ENCODE data around the gene HSPB6.

HSPB6 gene

GRCh38 chr19:35746087-35746462 is 10.8 kb downstream of the HSPB6 start:
- DNase-seq (ENCODE audit: low read depth), result no peak

DNA sequence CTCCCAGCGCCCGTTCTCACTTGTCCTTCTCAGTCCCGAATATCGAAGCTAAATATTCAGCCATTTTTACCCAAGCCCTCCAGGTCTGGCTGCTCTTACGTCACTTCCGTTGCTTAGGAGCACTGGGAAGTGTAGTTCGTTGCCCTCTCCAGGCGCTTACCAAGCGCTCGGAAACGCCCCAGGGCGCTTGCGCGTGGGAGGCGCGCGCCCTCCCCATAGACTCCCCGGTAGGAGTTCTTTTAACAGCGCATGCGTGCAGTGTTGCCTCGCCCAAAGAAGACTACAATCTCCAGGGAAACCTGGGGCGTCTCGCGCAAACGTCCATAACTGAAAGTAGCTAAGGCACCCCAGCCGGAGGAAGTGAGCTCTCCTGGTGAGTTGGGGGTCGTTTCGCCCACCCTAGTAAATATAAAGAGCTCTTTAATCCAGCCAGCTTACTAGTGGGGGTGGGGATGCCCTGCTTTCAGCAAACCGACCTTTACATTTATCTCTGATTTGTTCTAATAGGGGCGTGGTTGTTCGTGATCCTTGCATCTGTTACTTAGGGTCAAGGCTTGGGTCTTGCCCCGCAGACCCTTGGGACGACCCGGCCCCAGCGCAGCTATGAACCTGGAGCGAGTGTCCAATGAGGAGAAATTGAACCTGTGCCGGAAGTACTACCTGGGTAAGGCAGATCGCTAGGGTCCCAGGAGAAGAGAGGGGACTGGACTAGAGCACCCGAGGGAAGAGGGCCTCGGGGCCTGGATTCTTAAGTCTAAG is 11.3 kb downstream of the HSPB6 start, which contains the start of the genes PSENEN and U2AF1L4:
Gene PSENEN, plus strand, starts transcription at position 324 of the 759 bp plus-strand sequence. Its CDS starts 280 bp downstream, at position 604.
Gene U2AF1L4, minus strand, starts transcription at position 91 of the 759 bp plus-strand sequence. Its CDS starts 27 bp downstream, at position 64.
- DNase-seq (ENCODE audit: low read depth), result peak; percentile 99

- peak; percentile 96 for DNase-seq (ENCODE audit: low read depth)
These were observed 12.2 kb downstream of the HSPB6 start for GRCh38 chr19:35744430-35745327.

- no peak for DNase-seq (ENCODE audit: low read depth)
These were observed 13.0 kb downstream of the HSPB6 start for GRCh38 chr19:35743640-35744429.

DNA sequence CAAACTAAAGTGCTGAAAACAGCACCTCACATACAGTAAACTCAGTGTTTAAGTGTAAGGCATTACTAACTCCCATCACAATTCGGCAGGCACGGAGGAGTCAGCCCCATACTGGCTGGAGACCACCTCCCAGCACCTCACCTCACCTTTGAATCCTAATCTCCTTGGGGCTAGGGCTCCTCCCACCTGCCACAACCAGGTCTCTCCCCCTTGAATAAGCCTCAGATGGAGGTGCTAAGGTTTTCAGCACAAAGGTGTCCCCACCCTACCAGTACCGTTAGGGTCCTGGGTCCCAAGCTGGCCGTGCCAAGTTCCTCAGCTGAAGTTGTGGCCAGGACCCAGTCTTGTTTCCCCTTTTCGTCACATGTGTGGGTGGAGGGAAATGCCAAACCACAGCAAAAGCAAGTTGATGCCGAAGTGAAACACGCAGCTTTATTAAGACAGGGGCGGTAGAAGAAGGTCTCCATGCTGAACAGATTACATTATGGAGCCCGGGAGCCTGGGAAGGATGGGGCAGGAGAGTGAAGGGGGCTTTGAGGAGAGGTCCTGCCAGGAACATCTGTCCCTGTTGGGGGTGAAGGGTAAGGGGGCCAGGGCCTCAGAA is 14.6 kb downstream of the HSPB6 start, which contains the start of gene IGFLR1:
Gene IGFLR1, minus strand, starts transcription at position 332 of the 604 bp plus-strand sequence. CDS start 1,272 bp downstream, outside the sequence.
- DNase-seq (ENCODE audit: low read depth), result no peak

DNA sequence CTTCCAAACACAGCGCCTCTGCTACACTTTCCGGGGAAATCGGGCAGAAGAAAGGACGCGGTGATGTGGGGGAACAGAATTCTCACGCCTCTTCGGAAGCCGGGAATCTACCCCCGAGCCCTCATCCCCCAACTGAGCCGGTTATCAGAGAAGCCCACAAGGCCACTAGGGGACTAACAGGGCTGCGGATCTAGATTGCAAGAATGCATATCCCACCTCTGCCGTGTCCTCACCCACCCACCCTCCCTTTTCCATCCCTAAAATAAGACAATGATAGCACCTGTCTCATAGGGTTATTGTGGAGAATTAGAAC is 15.7 kb downstream of the HSPB6 start:
- DNase-seq (ENCODE audit: low read depth), result no peak

DNA sequence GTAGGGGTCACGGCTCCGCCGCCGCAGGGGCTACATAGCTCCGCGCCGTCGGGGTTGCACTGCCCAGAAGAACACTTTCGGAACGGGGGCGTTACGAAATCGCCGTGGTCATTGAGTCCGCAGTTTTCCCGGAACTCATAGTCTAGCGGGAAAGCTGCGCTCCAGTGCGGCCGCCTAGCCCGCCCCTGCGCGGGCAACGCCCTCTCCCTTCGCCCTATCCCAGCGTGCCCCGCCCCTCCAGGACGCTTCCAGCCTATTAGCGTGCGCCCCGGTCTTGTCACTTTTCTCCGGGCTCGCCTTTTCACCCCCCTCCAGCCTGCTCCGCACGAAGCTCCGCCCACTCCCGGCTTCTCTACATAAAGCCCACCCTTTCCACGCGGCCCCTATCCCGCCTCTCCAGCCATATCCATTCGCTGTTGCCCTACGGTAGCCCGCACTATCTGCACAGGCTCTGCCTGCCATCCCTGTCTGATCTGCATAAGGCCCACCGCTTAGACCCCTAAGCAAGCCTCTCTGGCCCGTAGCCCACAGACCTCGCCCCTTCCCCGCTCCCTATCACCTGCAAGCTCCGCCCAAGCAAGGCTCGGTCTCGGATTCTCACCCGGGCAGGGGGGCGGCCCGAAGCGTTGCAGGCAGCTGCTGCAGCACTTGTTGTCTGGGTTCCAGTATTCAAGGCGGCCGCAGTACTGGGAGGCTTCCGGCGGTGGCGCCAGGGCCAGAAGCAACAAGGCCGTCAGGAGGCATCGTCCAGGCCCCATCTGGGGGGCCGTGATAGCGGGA is 16.2 kb downstream of the HSPB6 start:
- DNase-seq (ENCODE audit: low read depth), result peak; percentile 95

- no peak for DNase-seq (ENCODE audit: low read depth)
These were observed 16.8 kb downstream of the HSPB6 start for GRCh38 chr19:35740108-35740422.

- no peak for DNase-seq (ENCODE audit: low read depth)
These were observed 17.3 kb downstream of the HSPB6 start for GRCh38 chr19:35739275-35740107.

GRCh38 chr19:35738887-35739229 is 18.0 kb downstream of the HSPB6 start:
- DNase-seq (ENCODE audit: low read depth), result no peak

GRCh38 chr19:35738021-35738886 is 18.6 kb downstream of the HSPB6 start:
- no peak for DNase-seq (ENCODE audit: low read depth)

DNA sequence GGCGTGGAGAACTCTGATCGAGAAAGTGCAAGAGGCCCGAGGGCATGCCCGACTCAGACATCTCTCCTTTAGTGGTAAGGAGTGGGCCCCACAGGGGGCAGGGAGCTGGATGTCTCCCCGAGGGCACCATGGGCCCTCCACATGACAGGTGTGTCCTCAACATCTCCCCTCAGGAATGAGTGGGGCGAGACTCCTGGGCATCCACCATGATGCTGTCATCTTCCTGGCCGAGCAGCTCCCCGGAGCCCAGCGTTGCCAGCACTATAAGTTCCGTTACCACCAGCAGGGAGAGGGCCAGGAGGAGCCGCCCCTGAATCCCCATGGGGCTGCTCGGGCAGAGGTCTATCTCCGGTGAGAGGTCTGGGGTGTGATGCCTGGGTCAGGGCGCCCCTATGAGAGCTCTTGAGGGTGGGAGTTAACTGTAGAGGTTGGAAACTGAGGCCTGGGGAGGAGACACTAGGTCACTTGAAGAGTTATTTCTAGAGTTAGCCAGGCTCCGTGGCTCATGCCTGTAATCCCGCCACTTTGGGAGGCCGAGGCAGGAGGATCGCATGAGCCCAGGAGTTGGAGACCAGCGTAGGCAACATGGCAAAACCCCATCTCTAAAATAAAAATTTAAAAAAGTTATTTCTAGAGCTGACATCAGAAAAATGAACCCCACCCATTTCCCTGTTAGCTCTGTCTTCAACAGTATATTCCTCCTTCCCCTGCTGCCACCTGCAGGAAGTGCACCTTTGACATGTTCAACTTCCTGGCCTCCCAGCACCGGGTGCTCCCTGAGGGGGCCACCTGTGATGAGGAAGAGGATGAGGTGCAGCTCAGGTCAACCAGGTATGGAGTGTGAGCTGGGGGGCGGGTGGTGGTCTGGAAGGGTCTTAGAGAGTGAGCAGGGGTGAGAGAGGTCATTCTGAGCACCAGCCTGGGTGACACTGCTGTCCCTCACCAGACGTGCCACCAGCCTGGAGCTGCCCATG is 19.6 kb downstream of the HSPB6 start:
- no peak for DNase-seq (ENCODE audit: low read depth)

DNA sequence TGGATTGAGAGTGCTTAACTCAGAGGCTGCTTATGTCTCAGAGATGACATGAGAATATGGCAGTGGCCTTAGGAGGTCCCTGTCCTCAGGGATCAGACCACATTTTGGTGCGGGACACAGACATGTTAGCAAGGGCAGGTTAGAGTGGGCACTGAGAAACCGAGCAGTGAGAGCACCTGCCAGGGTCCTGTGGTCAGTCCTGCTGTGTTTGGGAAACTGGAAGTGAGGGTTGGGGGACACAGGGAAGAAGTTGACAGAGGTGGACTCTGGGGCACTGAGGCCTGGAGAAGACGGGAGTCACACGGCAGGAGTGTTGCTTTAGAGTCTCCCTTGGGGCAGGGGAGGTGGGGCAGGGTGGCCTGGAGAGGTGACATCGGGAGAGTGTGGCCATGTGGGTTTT is 21.9 kb downstream of the HSPB6 start:
- no peak for DNase-seq (ENCODE audit: low read depth)

DNA sequence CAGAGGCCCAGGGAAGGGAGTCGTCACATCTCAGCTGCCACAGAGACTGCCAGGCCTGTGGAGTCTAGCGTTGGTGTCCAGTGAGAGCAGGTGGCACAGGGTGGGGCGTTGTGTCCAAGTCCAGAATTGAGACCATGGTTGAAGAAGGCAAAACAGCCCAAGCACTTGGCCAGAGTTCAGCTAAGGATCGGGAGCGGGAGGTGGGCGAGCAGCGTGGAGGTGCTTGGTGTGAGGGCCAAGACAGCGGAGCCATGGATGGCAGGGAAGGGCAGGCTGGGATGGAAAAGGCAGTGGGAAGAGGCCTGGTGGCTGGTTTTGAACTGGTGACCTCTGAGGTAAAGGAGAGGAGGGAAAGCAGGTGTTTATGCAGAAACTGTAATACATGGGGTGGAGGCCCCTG is 22.6 kb downstream of the HSPB6 start:
- no peak for DNase-seq (ENCODE audit: low read depth)

DNA sequence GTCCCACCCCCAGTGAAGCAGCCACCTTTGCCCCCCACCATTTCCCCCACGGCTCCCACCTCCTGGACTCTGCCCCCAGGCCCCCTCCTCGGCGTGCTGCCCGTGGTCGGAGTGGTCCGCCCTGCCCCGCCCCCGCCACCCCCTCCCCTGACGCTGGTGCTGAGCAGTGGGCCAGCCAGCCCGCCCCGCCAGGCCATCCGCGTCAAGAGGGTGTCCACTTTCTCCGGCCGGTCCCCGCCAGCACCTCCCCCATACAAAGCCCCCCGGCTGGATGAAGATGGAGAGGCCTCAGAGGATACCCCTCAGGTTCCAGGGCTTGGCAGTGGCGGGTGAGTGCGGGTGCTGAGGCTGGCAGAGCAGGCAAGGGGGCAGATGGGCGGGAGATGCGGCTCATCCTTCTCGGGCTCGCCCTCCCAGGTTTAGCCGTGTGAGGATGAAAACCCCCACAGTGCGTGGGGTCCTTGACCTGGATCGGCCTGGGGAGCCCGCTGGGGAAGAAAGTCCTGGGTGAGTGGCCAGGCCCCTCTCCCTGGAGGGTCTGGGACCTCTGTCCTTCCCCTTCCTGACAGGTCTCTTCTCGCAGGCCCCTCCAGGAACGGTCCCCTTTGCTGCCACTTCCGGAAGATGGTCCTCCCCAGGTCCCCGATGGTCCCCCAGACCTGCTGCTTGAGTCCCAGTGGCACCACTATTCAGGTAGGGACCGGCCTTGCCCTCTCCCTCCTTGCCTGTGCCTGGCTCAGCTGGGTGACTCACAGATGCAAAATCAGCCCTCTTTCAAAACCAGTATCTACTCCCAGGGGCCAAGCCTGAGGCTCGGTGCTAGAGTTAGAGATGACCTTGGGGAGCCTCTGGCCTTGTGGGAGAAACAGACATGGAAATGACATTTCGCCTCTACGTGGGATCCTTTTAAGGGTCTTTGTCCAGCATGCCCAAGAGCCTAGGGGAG is 23.4 kb downstream of the HSPB6 start:
- DNase-seq (ENCODE audit: low read depth), result no peak

DNA sequence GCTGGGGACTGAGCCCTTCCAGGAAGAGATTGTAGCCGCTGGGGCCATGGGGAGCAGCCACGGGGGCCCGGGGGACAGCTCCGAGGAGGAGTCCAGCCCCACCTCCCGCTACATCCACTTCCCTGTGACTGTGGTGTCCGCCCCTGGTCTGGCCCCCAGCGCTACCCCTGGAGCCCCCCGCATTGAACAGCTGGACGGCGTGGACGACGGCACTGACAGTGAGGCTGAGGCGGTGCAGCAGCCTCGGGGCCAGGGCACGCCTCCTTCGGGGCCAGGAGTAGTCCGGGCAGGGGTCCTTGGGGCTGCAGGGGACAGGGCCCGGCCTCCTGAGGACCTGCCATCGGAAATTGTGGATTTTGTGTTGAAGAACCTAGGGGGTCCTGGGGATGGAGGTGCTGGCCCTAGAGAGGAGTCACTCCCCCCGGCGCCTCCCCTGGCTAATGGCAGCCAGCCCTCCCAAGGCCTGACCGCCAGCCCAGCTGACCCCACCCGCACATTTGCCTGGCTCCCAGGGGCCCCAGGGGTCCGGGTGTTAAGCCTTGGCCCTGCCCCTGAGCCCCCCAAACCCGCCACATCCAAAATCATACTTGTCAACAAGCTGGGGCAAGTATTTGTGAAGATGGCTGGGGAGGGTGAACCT is 24.2 kb downstream of the HSPB6 start:
- DNase-seq (ENCODE audit: low read depth), result no peak
